GM12891 (cell line): ENCODE measurements around the gene GDPD2.

Experiments
- DNase-seq: peaks from one replicate; pipeline ENCODE4 v3.0.0; 2011; ENCODE audit warnings: low spot score; ENCODE audit not compliant: insufficient read length
- FAIRE-seq: peaks from 2 replicates; lab custom pipeline; 2011; peaks lifted over from hg19 to GRCh38; lab: Jason Lieb, UNC
- PAX5 ChIP-seq: IDR thresholded peaks from 2 replicates; pipeline ENCODE4 v1.6.1; 2011; ENCODE audit warnings: low read length, moderate library complexity, mild to moderate bottlenecking; ENCODE audit not compliant: insufficient read depth, severe bottlenecking
- POLR2A ChIP-seq: IDR thresholded peaks from 2 replicates; pipeline ENCODE4 v1.6.1; 2011; ENCODE audit warnings: low read depth, low read length, control low read depth
- POLR2AphosphoS5 ChIP-seq: IDR thresholded peaks from 2 replicates; pipeline ENCODE4 v1.6.1; 2011; ENCODE audit warnings: low read depth, low read length, control low read depth
- POU2F2 ChIP-seq: IDR thresholded peaks from 2 replicates; pipeline ENCODE4 v1.6.1; 2011; ENCODE audit warnings: low read depth, mild to moderate bottlenecking, control low read depth, low read length, moderate library complexity
- SPI1 ChIP-seq: IDR thresholded peaks from 2 replicates; pipeline ENCODE4 v1.6.1; 2011; ENCODE audit warnings: low read depth, low read length, control low read depth
- TAF1 ChIP-seq: IDR thresholded peaks from 2 replicates; pipeline ENCODE4 v1.6.1; 2011; ENCODE audit warnings: low read depth, low read length, control low read depth

Gene GDPD2

DNA sequence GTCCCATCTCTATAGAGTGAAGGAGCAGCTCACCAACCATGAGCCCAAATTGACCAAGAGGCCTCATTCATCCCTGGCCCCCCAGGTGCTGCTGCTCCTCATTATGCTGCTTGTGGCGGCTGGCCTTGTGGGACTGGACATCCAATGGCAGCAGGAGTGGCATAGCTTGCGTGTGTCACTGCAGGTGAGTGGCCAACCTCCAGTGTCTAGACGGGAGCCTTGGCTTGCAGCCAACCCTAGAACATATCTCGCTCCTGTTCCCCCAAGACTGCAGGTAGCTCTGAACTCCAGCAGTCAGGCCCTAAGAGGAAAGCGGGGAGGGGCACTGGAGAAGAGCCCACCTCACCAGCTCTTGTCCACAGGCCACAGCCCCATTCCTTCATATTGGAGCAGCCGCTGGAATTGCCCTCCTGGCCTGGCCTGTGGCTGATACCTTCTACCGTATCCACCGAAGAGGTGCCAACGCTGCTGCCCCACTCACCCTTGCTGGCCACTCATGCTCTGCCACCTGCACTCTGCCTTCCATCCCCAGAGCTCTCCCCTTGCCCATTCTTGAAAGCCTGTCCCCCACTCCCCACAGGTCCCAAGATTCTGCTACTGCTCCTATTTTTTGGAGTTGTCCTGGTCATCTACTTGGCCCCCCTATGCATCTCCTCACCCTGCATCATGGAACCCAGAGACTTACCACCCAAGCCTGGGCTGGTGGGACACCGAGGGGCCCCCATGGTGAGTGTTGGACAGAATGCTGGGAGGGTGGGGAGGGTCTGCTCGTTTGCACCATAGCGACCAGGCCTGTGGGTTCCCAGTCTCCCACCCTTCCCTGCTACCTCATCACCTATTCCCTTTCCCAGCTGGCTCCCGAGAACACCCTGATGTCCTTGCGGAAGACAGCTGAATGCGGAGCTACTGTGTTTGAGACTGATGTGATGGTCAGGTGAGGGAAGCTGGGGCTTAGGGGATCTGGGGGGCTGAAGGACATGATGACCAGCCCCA is 3.5 kb downstream of the GDPD2 start:
- no peak for DNase-seq
- FAIRE-seq = no peak
- TF ChIP-seq PAX5 (no peak), POLR2AphosphoS5 (no peak), POLR2A (no peak), SPI1 (no peak), POU2F2 (no peak), TAF1 (no peak)

DNA sequence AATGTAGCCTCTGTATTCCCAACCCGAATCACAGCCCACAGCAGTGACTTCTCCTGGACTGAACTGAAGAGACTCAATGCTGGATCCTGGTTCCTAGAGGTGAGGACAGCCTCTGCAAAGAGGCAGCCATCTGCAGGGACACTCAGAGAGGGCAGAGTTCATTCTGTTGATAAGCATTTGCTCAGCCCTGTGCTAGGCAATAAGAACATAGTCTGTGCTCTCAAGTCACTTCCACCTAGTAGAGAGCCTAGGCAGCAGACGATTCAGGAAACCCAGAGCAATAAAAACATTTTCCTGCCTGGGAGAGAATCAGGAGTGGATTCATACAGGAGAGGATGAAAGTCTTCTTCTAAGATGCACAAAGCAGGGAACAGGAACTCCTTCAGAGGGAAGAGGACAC is 4.3 kb downstream of the GDPD2 start:
- FAIRE-seq (peak; percentile 41), DNase-seq (no peak)
- TF ChIP-seq POU2F2 = no peak
- TF ChIP-seq SPI1 = no peak
- no peak for TF ChIP-seq TAF1
- no peak for TF ChIP-seq POLR2AphosphoS5
- no peak for TF ChIP-seq POLR2A

GRCh38 chrX:70429759-70430158 is 6.6 kb downstream of the GDPD2 start:
- no peak for FAIRE-seq
- TF ChIP-seq SPI1 = no peak
- DNase-seq = no peak

DNA sequence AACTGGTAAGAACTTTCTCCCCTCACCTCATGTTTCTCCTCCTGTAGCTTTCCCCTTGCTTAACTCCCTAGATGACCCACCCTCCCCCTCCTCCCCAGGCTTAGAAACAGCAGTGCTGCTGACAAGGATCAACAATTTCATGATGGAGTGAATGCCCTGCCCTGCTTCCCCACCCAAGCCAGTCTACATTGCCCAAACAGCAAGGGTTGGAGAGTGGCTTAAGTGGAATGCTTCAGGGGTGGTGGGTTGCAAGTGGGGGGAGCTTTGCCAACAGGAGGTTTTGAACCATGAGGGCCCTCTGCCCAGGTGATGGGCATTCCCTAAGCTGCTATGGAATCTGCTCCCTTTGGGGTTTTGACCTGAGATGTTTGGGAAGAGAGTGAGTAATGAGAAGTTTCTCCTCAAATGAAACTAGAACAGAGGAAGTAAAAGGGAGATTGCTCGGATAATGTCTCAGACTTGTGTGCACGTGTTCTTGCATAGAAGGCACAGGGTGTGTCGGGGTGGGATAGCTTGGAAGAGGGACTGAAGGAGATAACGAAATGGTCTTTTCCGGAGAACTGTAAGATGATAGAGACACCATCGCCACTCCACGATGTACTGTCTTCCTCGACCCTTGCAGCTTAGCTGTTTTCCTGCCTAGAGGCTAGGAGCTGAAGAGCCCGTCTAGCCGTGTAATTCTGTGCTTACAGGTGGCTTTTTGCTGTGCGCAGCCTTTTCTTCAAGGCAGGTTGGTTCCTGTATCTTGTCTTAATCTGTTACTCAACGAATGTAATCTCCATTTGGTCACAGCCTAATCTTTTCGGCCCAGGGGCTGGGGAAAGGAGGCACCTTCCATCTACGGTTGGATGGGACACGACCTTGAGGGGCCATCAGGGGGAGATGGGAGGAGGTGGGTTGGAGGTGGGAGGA is 10.1 kb downstream of the GDPD2 start:
- no peak for DNase-seq
- no peak for FAIRE-seq
- TF ChIP-seq PAX5 (no peak), POLR2A (no peak), TAF1 (no peak), POU2F2 (no peak)

DNA sequence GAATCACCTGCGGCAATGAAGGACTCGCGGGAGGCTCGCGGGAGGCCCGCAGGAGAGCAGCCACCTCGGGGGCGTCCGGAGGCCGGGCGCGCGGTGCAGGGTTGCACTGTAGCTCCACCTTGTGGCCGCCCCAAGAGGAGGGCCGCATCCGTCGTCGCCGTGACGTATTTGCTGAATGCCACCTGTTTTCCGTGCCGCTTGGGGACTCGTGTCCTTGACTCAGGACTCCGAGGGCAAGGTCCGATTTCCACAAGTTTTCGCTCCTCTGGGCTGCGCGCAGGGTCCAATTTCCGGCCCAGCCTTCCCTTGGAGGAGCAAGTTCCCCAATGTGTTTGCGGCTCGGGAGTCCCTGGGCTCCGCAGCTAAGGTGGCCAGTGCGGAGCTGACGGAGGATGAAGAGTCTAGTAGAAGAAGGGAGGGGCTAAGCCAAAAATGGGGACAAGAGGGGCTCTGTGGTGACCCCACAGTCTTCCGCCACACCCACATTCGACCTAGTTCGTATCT is 10.8 kb downstream of the GDPD2 start:
- peak; percentile 100 for FAIRE-seq
- no peak for TF ChIP-seq POU2F2
- TF ChIP-seq POLR2AphosphoS5 = no peak
- TF ChIP-seq POLR2A = no peak
- TF ChIP-seq TAF1 = no peak
- no peak for TF ChIP-seq PAX5
- TF ChIP-seq SPI1 = no peak
- peak; percentile 56 for DNase-seq

DNA sequence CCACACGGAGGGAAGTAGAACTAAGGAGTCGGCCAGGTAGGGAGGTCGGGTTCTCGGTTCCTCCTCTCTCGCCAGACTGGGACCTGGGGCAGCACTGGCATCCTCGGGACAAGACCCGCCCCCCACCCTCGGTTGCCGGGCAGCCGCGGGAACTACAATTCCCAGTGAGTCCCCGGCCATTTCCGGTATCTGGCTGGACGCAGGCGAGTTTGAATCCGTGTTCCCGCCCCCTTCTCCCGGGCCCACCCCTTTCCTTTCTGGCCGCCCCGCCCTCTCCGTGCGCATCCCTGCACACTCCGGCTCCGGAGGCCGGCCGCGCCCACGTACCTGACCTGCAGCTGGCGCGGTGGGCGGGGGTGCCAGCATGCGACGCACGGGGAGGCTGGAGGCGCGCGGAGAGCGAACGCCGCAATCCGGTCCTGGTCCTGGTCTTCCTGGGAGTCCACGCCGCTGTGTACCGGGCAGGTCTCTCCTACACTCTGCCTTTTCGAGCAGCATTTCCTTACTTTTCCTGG is 11.3 kb downstream of the GDPD2 start:
- DNase-seq (peak; percentile 54), FAIRE-seq (no peak)
- no peak for TF ChIP-seq POLR2A
- TF ChIP-seq POU2F2 = no peak
- no peak for TF ChIP-seq PAX5

DNA sequence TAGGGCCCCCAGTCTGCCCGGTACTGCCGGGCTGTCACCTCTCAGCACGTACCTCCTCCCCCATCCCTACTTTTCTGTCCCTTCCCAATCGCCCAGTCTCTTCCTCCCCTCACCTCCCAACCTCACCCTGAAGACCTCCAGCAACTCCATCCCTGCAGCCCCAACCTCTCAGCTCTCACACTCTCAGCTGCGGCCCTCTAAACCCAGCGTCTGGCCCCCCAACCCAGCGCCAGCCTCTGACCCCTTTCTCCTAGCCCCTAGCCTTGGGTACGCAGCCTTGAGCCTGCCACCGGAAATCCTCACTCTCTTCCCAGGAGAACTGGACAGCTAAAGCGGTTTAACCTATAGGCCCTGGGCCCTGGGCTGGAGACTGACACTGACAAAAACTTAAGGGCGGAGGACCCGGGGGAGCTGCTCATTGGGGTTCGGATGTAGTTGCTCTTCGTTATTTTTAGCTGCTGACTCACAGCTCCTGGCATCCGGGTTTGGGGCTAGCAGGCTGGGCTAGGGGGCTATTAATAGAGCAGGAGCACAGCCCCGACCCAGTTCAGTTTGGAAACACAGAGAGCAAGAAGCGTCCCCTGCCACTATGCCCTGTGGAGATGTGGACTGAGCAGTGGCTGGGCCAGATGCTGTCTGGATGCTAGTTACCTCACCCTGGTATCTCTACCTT is 11.9 kb downstream of the GDPD2 start:
- FAIRE-seq = peak; percentile 93
- TF ChIP-seq PAX5 (no peak), POLR2AphosphoS5 (no peak), POU2F2 (no peak), TAF1 (no peak), POLR2A (no peak), SPI1 (no peak)
- DNase-seq = no peak

DNA sequence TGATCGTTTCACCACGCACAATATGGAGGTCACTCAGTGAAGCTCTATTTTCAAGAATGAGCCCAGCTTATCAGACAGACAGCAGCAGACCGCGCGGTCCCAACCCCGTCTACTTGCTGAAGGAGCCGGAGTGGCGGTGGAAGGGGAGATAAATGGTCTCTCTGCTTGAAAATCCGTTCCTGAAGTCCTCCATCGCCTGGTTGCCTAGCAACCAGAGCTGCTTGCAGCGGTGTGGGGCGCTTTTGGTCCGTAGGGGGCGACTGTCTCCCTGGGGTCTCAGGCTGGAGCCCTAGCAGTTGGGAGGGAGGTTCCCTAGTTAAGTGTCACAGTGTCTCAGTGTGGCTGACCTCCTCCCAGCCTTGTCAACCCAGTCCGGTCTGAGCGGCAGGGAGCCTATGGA is 13.2 kb downstream of the GDPD2 start:
- peak; percentile 72 for FAIRE-seq
- no peak for DNase-seq
- no peak for TF ChIP-seq PAX5
- TF ChIP-seq SPI1 = no peak
- TF ChIP-seq POLR2AphosphoS5 = no peak
- no peak for TF ChIP-seq TAF1
- TF ChIP-seq POU2F2 = no peak
- TF ChIP-seq POLR2A = no peak

DNA sequence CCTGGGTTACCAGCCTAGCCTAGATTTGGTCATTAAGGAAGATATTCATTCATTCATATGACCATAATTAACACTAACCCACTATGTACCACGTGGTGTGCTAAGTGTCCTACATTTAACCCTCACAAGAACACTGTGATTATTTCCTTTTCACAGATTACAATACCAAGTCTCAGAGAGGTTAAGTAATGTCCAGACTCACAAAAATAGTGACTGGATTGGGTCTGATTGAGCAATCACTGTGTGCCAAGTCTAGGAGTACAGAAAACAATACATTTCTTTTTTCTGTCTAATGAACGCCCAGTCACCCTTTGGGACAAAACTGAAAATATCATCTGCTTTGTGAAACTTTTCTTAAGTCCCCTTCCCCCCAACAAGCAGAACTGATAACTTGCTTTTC is 13.9 kb downstream of the GDPD2 start:
- peak; percentile 28 for FAIRE-seq
- no peak for TF ChIP-seq POU2F2

More for the DNA sequence above, 13.9 kb downstream of the GDPD2 start:
- DNase-seq = no peak
